Gastroesophageal sphincter (tissue), 4 donors: ENCODE measurements around the gene DOK1. TPM values are rescaled to one million over a fixed set of nuclear protein-coding genes. Genes with fewer than 3 reads are reported as not detected.

Experiments
- ATAC-seq: fragments of 150-250 bp; one replicate; pipeline ENCODE4 v1.9.1; 2016; ENCODE audit warnings: mild to moderate bottlenecking, moderate library complexity
- H3K27ac ChIP-seq, 4 donors: fragments of 200-600 bp; sonication (generic) in 3 of 4; 1 replicate in 3 of 4; 2 replicates in 1 of 4; pipeline ENCODE4 v1.5.1; 2016 to 2019
- H3K27me3 ChIP-seq: fragments of 200-600 bp; sonication (generic); one replicate; pipeline ENCODE4 v1.5.1; 2019
- H3K36me3 ChIP-seq, 2 donors: fragments of 200-600 bp; sonication (generic); one replicate each; pipeline ENCODE4 v1.5.1; 2019; ENCODE audit warnings: control low read depth in 1 of 2
- H3K4me1 ChIP-seq, 3 donors: fragments of 200-600 bp; sonication (generic); 1 replicate in 2 of 3; 2 replicates in 1 of 3; pipeline ENCODE4 v1.5.1; 2016 to 2019; ENCODE audit warnings: control low read depth in 2 of 3
- H3K4me3 ChIP-seq, 2 donors: fragments of 200-600 bp; sonication (generic); one replicate each; pipeline ENCODE4 v1.5.1; 2019; ENCODE audit warnings: mild to moderate bottlenecking in 1 of 2, moderate library complexity in 1 of 2
- H3K9me3 ChIP-seq, 3 donors: fragments of 200-600 bp; sonication (generic); one replicate each; pipeline ENCODE4 v1.5.1; 2017 to 2019; ENCODE audit warnings: control low read depth in 2 of 3
- CTCF ChIP-seq, 4 experiments: fragments of 200-600 bp in 2 of 4; fragments of 450-650 bp in 2 of 4; sonication (generic) in 1 of 4; IDR thresholded peaks; one replicate each; pipeline ENCODE4 v1.5.1; 2017 to 2019; ENCODE audit warnings: antibody characterized with exemption in 4 of 4, mild to moderate bottlenecking in 2 of 4, moderate library complexity in 2 of 4
- EP300 ChIP-seq: sonication (generic); formaldehyde crosslinking; IDR thresholded peaks from one replicate; pipeline ENCODE4 v1.6.1; 2017; ENCODE audit warnings: antibody characterized with exemption, mild to moderate bottlenecking
- POLR2A ChIP-seq, 2 donors: fragments of 450-650 bp; IDR thresholded peaks; one replicate each; pipeline ENCODE4 v1.6.1; 2017; ENCODE audit warnings: antibody characterized with exemption in 2 of 2, mild to moderate bottlenecking in 2 of 2, moderate library complexity in 1 of 2
- POLR2AphosphoS5 ChIP-seq: sonication (generic); formaldehyde crosslinking; IDR thresholded peaks from one replicate; pipeline ENCODE4 v1.6.1; 2017; ENCODE audit warnings: antibody characterized with exemption
- WGBS, 2 donors: methylation state at CpG; one replicate each; pipeline ENCODE4 v1.1.5; 2018; ENCODE audit warnings: low coverage in 1 of 2; 5-methylcytosine and 5-hydroxymethylcytosine counted together
- total RNA-seq, 4 donors: library from RNA; depleted of rRNA; stranded (reverse); fragments of >200 nt; gene quantifications; one replicate each; pipeline ENCODE4 v1.1.0, GENCODE V29; 2016

Gene DOK1
- total RNA-seq, 4 donors from 2014 or later: 16.3 to 28.8 (median 19.5) TPM

GRCh38 chr2:74540291-74540690, 14.2 kb upstream of the DOK1 start:
- TF ChIP-seq CTCF (IDR thresholded peaks at IDR 0.05) (no peak), EP300 (no peak), POLR2A (IDR thresholded peaks at IDR 0.05) (no peak), POLR2AphosphoS5 (no peak)
- 50% methylated on average over 2 of the region's 5 CpGs; no CpG with 5 or more reads in 1 of the 2 donors for WGBS, 2 donors
- H3K27me3 ChIP-seq: peaks cover 9% of the 10 kb centered on the region
- H3K4me1 ChIP-seq: peaks cover 0 to 2% (median 0%) of the 10 kb centered on the region in 3 donors
- H3K36me3 ChIP-seq: no peaks in the 10 kb centered on the region
- H3K4me3 ChIP-seq: no peak overlapping the region
- peak; percentile 81 for ATAC-seq
- peak overlapping the region in 2 of 4 donors; percentile 42 to 46 for H3K27ac ChIP-seq
- no peaks in the 10 kb centered on the region for H3K9me3 ChIP-seq

- no peak overlapping the region for H3K27ac ChIP-seq
- ATAC-seq: no peak
- H3K9me3 ChIP-seq: no peaks in the 10 kb centered on the region
- H3K4me3 ChIP-seq: no peak overlapping the region
- H3K36me3 ChIP-seq: no peaks in the 10 kb centered on the region
- TF ChIP-seq EP300 (no peak), POLR2A (IDR thresholded peaks at IDR 0.05) (no peak), POLR2AphosphoS5 (no peak), CTCF (IDR thresholded peaks at IDR 0.05) (no peak)
- 67 to 80% methylated on average over 1 of the region's 1 CpG for WGBS, 2 donors
- peaks cover 0 to 2% (median under 1%) of the 10 kb centered on the region in 3 donors for H3K4me1 ChIP-seq
- H3K27me3 ChIP-seq: peaks cover 9% of the 10 kb centered on the region
Observed at GRCh38 chr2:74542978-74543377, 11.5 kb upstream of the DOK1 start.

- no peaks in the 10 kb centered on the region for H3K9me3 ChIP-seq
- peaks cover 1% of the 10 kb centered on the region for H3K27me3 ChIP-seq
- no peak overlapping the region for H3K4me3 ChIP-seq
- 89 to 100% methylated on average over 1 to 3 of the region's 3 CpGs for WGBS, 2 donors
- H3K36me3 ChIP-seq: no peaks in the 10 kb centered on the region
- peaks cover 0 to 16% (median 6%) of the 10 kb centered on the region in 3 donors for H3K4me1 ChIP-seq
- TF ChIP-seq POLR2AphosphoS5 (no peak), EP300 (no peak), POLR2A (IDR thresholded peaks at IDR 0.05) (no peak), CTCF (IDR thresholded peaks at IDR 0.05) (no peak)
- H3K27ac ChIP-seq: no peak overlapping the region
- ATAC-seq: no peak
Observed at GRCh38 chr2:74544634-74545033, 9.9 kb upstream of the DOK1 start.

GRCh38 chr2:74546004-74546403, 8.5 kb upstream of the DOK1 start:
- WGBS, 2 donors: 73 to 93% methylated on average over 3 of the region's 3 CpGs
- Histone ChIP-seq H3K27ac (no peak overlapping the region), H3K4me1 (peaks cover 0 to 29% (median 5%) of the 10 kb centered on the region in 3 donors), H3K36me3 (no peaks in the 10 kb centered on the region), H3K9me3 (no peaks in the 10 kb centered on the region), H3K4me3 (no peak overlapping the region), H3K27me3 (no peaks in the 10 kb centered on the region)
- ATAC-seq: no peak
- no peak for TF ChIP-seq POLR2A (IDR thresholded peaks at IDR 0.05)
- no peak for TF ChIP-seq EP300
- TF ChIP-seq CTCF (IDR thresholded peaks at IDR 0.05): no peak
- no peak for TF ChIP-seq POLR2AphosphoS5

- no peaks in the 10 kb centered on the region for H3K36me3 ChIP-seq
- peak overlapping the region; percentile 10 to 85 (median 78) for H3K27ac ChIP-seq
- peak overlapping the region; percentile 21 to 69 for H3K4me3 ChIP-seq
- H3K4me1 ChIP-seq: peaks cover 0 to 35% (median 7%) of the 10 kb centered on the region in 3 donors
- no peaks in the 10 kb centered on the region for H3K9me3 ChIP-seq
- 10 to 28% methylated on average over 14 to 16 of the region's 26 CpGs for WGBS, 2 donors
- ATAC-seq: peak; percentile 28
- TF ChIP-seq EP300: no peak
- H3K27me3 ChIP-seq: no peaks in the 10 kb centered on the region
Observed at GRCh38 chr2:74548285-74548899, 6.1 kb upstream of the DOK1 start.
